CD4-positive, alpha-beta T cell treated with Interleukin-4 for 1 hour (primary cell): ENCODE measurements around the gene EYA2.

Experiments
- DNase-seq, 2 donors: peaks; one replicate each; pipeline ENCODE4 v3.0.0-alpha.2; 2020 to 2022

EYA2 gene

GRCh38 chr20:46933150-46933549, 38.5 kb downstream of the EYA2 start:
- no peak for DNase-seq

- DNase-seq = no peak
Observed at GRCh38 chr20:46934746-46935287, 40.2 kb downstream of the EYA2 start.

GRCh38 chr20:46935394-46936017, 40.9 kb downstream of the EYA2 start:
- DNase-seq = no peak

GRCh38 chr20:46936415-46937156, 41.9 kb downstream of the EYA2 start:
- DNase-seq = no peak

GRCh38 chr20:46937157-46937523, 42.5 kb downstream of the EYA2 start:
- DNase-seq = no peak

GRCh38 chr20:46937533-46938226, 43.0 kb downstream of the EYA2 start:
- DNase-seq = no peak

- DNase-seq = no peak
Observed at GRCh38 chr20:46938434-46938833, 43.8 kb downstream of the EYA2 start.

- no peak for DNase-seq
Observed at GRCh38 chr20:46939031-46939965, 44.7 kb downstream of the EYA2 start.

- DNase-seq = no peak
Observed at GRCh38 chr20:46940616-46941015, 46.0 kb downstream of the EYA2 start.

- no peak for DNase-seq
Observed at GRCh38 chr20:46941404-46941803, 46.8 kb downstream of the EYA2 start.

GRCh38 chr20:46943861-46944591, 49.4 kb downstream of the EYA2 start:
- DNase-seq = no peak

GRCh38 chr20:46945465-46945864, 50.8 kb downstream of the EYA2 start:
- no peak for DNase-seq

- no peak for DNase-seq
Observed at GRCh38 chr20:46946181-46946624, 51.6 kb downstream of the EYA2 start.

GRCh38 chr20:46946796-46947195, 52.2 kb downstream of the EYA2 start:
- no peak for DNase-seq

GRCh38 chr20:46948081-46948480, 53.4 kb downstream of the EYA2 start:
- no peak for DNase-seq

GRCh38 chr20:46951405-46951804, 56.8 kb downstream of the EYA2 start:
- no peak for DNase-seq

- DNase-seq = no peak
Observed at GRCh38 chr20:46951840-46952497, 57.3 kb downstream of the EYA2 start.

- no peak for DNase-seq
Observed at GRCh38 chr20:46953596-46953995, 59.0 kb downstream of the EYA2 start.

- DNase-seq = no peak
Observed at GRCh38 chr20:46954490-46955038, 59.9 kb downstream of the EYA2 start.

GRCh38 chr20:46955601-46956556, 61.2 kb downstream of the EYA2 start:
- DNase-seq = no peak
